RWPE1 (cell line): ENCODE data around the gene EPHB2.
"Not testable (repeated sequence)": the region's sequence is repeated elsewhere in the genome, so short reads cannot be mapped to it uniquely, and the experiment has no call there.

ENCODE experiments used
- CTCF ChIA-PET: fragments of 350-600 bp; sonication (Branson Sonifier 250); formaldehyde crosslinking; extraction: SDS; loops from one replicate; lab custom pipeline; 2021; lab: Yijun Ruan, JAX
- POLR2A ChIA-PET: fragments of 400-600 bp; formaldehyde crosslinking; extraction: SDS; loops from one replicate; lab custom pipeline; 2020; ENCODE audit warnings: antibody characterized with exemption; ENCODE audit not compliant: low non-redundant PET; lab: Yijun Ruan, JAX
- DNase-seq: peaks from one replicate; pipeline ENCODE4 v3.0.0; 2012; ENCODE audit warnings: low spot score
- H3K27ac ChIP-seq: fragments of 450-650 bp; 2 replicates; pipeline ENCODE4 v1.5.1; 2017
- CTCF ChIP-seq: fragments of 450-650 bp; conservative IDR thresholded peaks from 2 replicates; pipeline ENCODE4 v1.5.1; 2017; ENCODE audit warnings: low read depth, mild to moderate bottlenecking

Gene EPHB2

DNA sequence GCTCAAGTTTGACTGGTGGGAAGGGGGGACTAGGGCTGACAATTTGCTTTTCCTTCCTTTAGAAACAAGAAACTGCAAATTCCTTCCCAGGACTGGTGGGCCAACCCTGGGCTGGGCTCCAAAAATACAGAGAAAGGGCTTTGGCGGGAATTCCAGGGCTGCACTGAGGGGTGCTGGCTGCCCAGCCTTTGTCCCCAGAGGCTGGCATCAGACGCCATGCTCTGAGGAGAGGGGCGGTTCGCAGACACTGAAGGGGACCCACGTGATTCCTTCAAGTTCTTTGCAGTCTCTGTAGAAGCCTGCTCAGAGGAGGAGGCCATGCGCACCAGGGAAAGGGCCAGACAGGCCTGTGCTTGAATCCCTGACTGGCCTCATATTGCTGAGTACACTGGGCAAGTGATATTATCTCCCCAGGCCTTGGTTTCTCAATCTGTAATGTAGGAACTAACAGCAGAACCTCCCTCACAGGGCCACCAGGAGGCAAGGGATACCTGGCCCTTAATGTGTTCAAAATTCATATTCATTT lies 119.5 kb downstream of the EPHB2 start:
- ChIA-PET CTCF (interaction anchor here (0.6 kb wide), 1 partner anchor 475 kb away, joined by 3 read pairs; no protein-coding TSS in a partner anchor), POLR2A (no interaction called here)
- peak; percentile 54 for DNase-seq
- H3K27ac ChIP-seq: peak overlapping the region; percentile 98
- no peak for TF ChIP-seq CTCF

DNA sequence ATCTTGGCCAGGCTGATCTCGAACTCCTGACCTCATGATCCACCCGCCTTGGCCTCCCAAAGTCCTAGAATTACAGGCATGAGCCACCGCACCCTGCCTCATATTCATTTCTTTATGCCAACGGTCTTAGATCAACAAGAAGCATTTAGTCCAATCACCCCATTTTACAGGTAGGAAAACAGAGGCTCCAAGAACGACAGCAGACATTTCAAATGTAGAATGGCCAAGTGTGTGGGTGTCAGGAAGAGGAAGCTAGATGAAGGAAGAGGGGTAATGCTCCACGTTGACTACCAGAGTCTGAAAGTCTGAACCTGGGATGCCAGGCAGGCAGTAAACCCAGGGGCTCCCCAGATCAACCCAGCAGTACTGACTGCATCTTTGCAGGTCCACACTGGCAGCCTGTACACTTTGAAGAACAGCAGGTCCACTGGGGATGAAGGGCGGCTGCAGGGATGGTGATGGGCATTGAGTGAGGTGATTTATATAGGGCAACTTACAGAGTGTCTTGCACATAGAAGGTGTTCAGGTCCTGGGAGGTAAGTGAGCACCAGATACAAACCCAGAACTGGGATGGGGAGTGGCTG lies 120.2 kb downstream of the EPHB2 start:
- TF ChIP-seq CTCF: no peak
- H3K27ac ChIP-seq: peak overlapping the region; percentile 98
- ChIA-PET CTCF (interaction anchor here (0.6 kb wide), 2 partner anchors 168 to 915 kb away, joined by 3 read pairs; no protein-coding TSS in a partner anchor), POLR2A (no interaction called here)
- no peak for DNase-seq

- CTCF ChIA-PET: interaction anchor here (0.5 kb wide), 1 partner anchor 146 kb away, joined by 3 read pairs; no protein-coding TSS in a partner anchor
- TF ChIP-seq CTCF: no peak
- POLR2A ChIA-PET: no interaction called here
- DNase-seq: peak; percentile 91
- peak overlapping the region; percentile 98 for H3K27ac ChIP-seq
These were observed 121.2 kb downstream of the EPHB2 start for GRCh38 chr1:22831729-22832413.

DNA sequence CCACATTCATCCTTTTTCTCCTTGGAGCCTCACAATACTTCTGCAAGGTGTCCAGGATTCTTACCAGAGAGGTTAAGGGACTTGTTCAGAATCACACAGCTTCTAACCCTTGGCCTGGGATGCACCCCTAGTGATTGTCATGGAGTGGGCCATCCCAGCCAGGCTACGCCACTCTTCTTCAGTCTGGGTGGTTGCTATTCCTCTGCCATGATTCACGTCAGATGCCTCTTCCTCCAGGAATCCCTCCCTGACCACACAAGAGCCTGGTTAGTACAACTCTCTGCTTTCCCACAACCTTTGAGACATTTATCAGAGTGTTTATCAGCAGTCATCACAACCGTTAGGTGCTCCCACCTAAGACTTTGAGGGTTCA lies 121.8 kb downstream of the EPHB2 start:
- CTCF ChIA-PET: no interaction called here
- H3K27ac ChIP-seq: peak overlapping the region; percentile 98
- TF ChIP-seq CTCF: no peak
- POLR2A ChIA-PET: no interaction called here
- peak; percentile 31 for DNase-seq

- CTCF ChIA-PET: interaction anchor here (0.6 kb wide), 2 partner anchors 18 to 129 kb away, joined by 3 to 9 read pairs; no protein-coding TSS in a partner anchor
- H3K27ac ChIP-seq: no peak overlapping the region
- no peak for TF ChIP-seq CTCF
- POLR2A ChIA-PET: no interaction called here
- no peak for DNase-seq
These were observed 123.1 kb downstream of the EPHB2 start for GRCh38 chr1:22833699-22834098.

DNA sequence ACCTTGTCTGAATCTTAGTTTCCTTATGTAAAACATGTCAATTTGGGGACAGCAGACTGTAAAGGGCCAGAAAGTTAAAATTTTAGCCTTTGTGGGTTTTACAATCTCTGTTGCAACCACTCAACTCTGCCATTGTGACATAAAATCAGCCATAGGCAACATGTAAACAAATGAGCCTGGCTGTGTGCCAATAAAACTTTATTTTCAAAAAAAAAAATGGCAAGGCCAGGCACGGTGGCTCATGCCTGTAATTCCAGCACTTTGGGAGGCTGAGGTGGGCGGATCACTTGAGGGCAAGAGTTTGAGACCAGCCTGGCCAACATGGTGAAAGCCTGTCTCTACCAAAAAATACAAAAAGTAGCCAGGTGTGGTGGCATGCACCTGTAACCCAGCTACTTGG lies 123.8 kb downstream of the EPHB2 start:
- H3K27ac ChIP-seq, DNase-seq, POLR2A ChIA-PET: not testable (repeated sequence)
- CTCF ChIA-PET: interaction anchor here (1.0 kb wide), 1 partner anchor 25 kb away, joined by 4 read pairs; no protein-coding TSS in a partner anchor
